Measurements from ENCODE around the gene PEX14. TPM values are rescaled to one million over a fixed set of nuclear protein-coding genes. Genes with fewer than 3 reads are reported as not detected.

PEX14 gene
- total and polyA plus RNA-seq, 9 of the 15 experiments (the other 6 are each of a cell fraction or from before 2014, with no cell fraction given) = 2.6 to 45.7 (median 22.7) TPM

- TF ChIP-seq CLOCK (CRISPR knock-in tag; IDR thresholded peaks at IDR 0.05; ENCODE audit: borderline replicate concordance) = no peak
- TF ChIP-seq MEF2D (tag; conservative IDR thresholded peaks at IDR 0.05; ENCODE audit: low read depth) = no peak
- no peak; the same call in 1 of the 2 replicates for TF ChIP-seq NCOA1 (IDR thresholded peaks at IDR 0.05; ENCODE audit: low read depth)
- no peak for TF ChIP-seq BRF1 (IDR thresholded peaks at IDR 0.05; ENCODE audit: borderline replicate concordance, extremely low read depth, insufficient read length)
- peak; percentile 89 for TF ChIP-seq ATF7 (IDR thresholded peaks at IDR 0.05)
- no peak for TF ChIP-seq ZSCAN32 (CRISPR knock-in tag; IDR thresholded peaks at IDR 0.05)
- TF ChIP-seq HMGXB4 (CRISPR knock-in tag; IDR thresholded peaks at IDR 0.05) = peak; percentile 93
- peak; percentile 28; the same call in 1 of the 2 replicates for TF ChIP-seq STAT6 (CRISPR knock-in tag; IDR thresholded peaks at IDR 0.05)
- no peak for TF ChIP-seq E4F1 (CRISPR knock-in tag; IDR thresholded peaks at IDR 0.05; ENCODE audit: borderline replicate concordance)
- peak; percentile 100 for TF ChIP-seq MTA3 (IDR thresholded peaks at IDR 0.05; ENCODE audit: borderline replicate concordance)
- TF ChIP-seq STAT5A (IDR thresholded peaks at IDR 0.05; ENCODE audit: borderline replicate concordance, low read length) = no peak; the same call in 1 of the 2 replicates
- peak; percentile 59; the same call in 1 of the 2 replicates for TF ChIP-seq THAP12 (CRISPR knock-in tag; IDR thresholded peaks at IDR 0.05)
Observed at GRCh38 chr1:10430216-10431069, 44.3 kb upstream of the PEX14 start, which contains the start of gene CENPS (continued).
